Mesenchymal stem cell (in vitro differentiated cells and primary cell): Measurements from ENCODE around the gene ALKBH4.
A peak's percentile ranks its signal among the peaks of the same experiment; 100 is the strongest.

Source experiments
- DNase-seq: peaks from one replicate; pipeline ENCODE4 v3.0.0-alpha.2; 2013
- H2AFZ ChIP-seq: one replicate; pipeline ENCODE4 v1.6.1; 2013; ENCODE audit warnings: low read depth, mild to moderate bottlenecking, control low read depth, inconsistent platforms, low read length, moderate library complexity
- H2AK5ac ChIP-seq: 2 replicates; pipeline ENCODE4 v1.6.1; 2013; ENCODE audit warnings: low read length, moderate library complexity, mild to moderate bottlenecking, inconsistent platforms; ENCODE audit not compliant: severe bottlenecking
- H2BK120ac ChIP-seq: one replicate; pipeline ENCODE4 v1.6.1; 2013; ENCODE audit warnings: low read depth, mild to moderate bottlenecking, inconsistent platforms, low read length, moderate library complexity
- H2BK12ac ChIP-seq, 2 experiments: one replicate each; pipeline ENCODE4 v1.6.1; 2013; ENCODE audit warnings: inconsistent platforms in 2 of 2, low read length in 2 of 2, mild to moderate bottlenecking in 2 of 2, moderate library complexity in 2 of 2, control low read depth in 1 of 2
- H2BK15ac ChIP-seq: one replicate; pipeline ENCODE4 v1.6.1; 2013; ENCODE audit warnings: mild to moderate bottlenecking, low read depth, inconsistent platforms; ENCODE audit not compliant: poor library complexity, severe bottlenecking
- H2BK5ac ChIP-seq: 2 replicates; pipeline ENCODE4 v1.6.1; 2013; ENCODE audit warnings: low read depth, mild to moderate bottlenecking, low read length, control low read depth, inconsistent platforms; ENCODE audit not compliant: poor library complexity, severe bottlenecking
- H3K14ac ChIP-seq, 2 experiments: one replicate each; pipeline ENCODE4 v1.6.1; 2013; ENCODE audit warnings: inconsistent platforms in 2 of 2, low read length in 2 of 2, control low read depth in 1 of 2, mild to moderate bottlenecking in 1 of 2, moderate library complexity in 1 of 2
- H3K18ac ChIP-seq, 2 experiments: one replicate each; pipeline ENCODE4 v1.6.1; 2013; ENCODE audit warnings: inconsistent platforms in 2 of 2, low read length in 2 of 2, control low read depth in 1 of 2, low read depth in 1 of 2, mild to moderate bottlenecking in 1 of 2
- H3K23ac ChIP-seq, 2 experiments: one replicate each; pipeline ENCODE4 v1.6.1; 2013; ENCODE audit warnings: inconsistent platforms in 2 of 2, low read length in 2 of 2, mild to moderate bottlenecking in 2 of 2, moderate library complexity in 2 of 2, control low read depth in 1 of 2
- H3K27ac ChIP-seq: 2 replicates; pipeline ENCODE4 v1.5.1; 2013; ENCODE audit warnings: mild to moderate bottlenecking, moderate library complexity, low read length, control low read depth, inconsistent platforms; ENCODE audit not compliant: poor library complexity, severe bottlenecking
- H3K27me3 ChIP-seq, 2 experiments: 2 replicates each; pipeline versions ENCODE4 v1.6.1 to v1.7.0; 2013; ENCODE audit warnings: low read length in 2 of 2, mild to moderate bottlenecking in 2 of 2, moderate library complexity in 2 of 2, control low read depth in 1 of 2, inconsistent platforms in 1 of 2; ENCODE audit not compliant: control insufficient read depth in 1 of 2, insufficient read depth in 1 of 2
- H3K36me3 ChIP-seq, 2 experiments: 2 replicates each; pipeline versions ENCODE4 v1.6.1 to v1.7.0; 2013; ENCODE audit warnings: low read length in 2 of 2, control low read depth in 1 of 2, inconsistent platforms in 1 of 2, low read depth in 1 of 2, mild to moderate bottlenecking in 1 of 2; ENCODE audit not compliant: insufficient read depth in 2 of 2, control insufficient read depth in 1 of 2
- H3K4ac ChIP-seq, 2 experiments: one replicate each; pipeline ENCODE4 v1.6.1; 2013; ENCODE audit warnings: inconsistent platforms in 2 of 2, low read length in 2 of 2, mild to moderate bottlenecking in 2 of 2, moderate library complexity in 2 of 2, control low read depth in 1 of 2, low read depth in 1 of 2
- H3K4me1 ChIP-seq: 2 replicates; pipeline ENCODE4 v1.6.1; 2013; ENCODE audit warnings: low read depth, low read length, control low read depth; ENCODE audit not compliant: control insufficient read depth, insufficient read depth
- H3K4me2 ChIP-seq: 2 replicates; pipeline ENCODE4 v1.6.1; 2013; ENCODE audit warnings: low read length, mild to moderate bottlenecking, inconsistent platforms; ENCODE audit not compliant: poor library complexity, severe bottlenecking
- H3K4me3 ChIP-seq, 2 experiments: 2 replicates each; pipeline versions ENCODE4 v1.5.1 to v1.7.0; 2013; ENCODE audit warnings: low read length in 2 of 2, mild to moderate bottlenecking in 2 of 2, control low read depth in 1 of 2, low read depth in 1 of 2; ENCODE audit not compliant: insufficient read depth in 1 of 2
- H3K79me1 ChIP-seq: replicated peaks from 2 replicates; pipeline ENCODE4 v1.6.1; 2013; ENCODE audit warnings: mild to moderate bottlenecking, control low read depth, low read length, inconsistent platforms; ENCODE audit not compliant: poor library complexity, severe bottlenecking
- H3K9ac ChIP-seq: 2 replicates; pipeline ENCODE4 v1.7.0; 2013; ENCODE audit warnings: mild to moderate bottlenecking, low read length, moderate library complexity
- H3K9me3 ChIP-seq: 2 replicates; pipeline ENCODE4 v1.7.0; 2013; ENCODE audit warnings: mild to moderate bottlenecking, low read length; ENCODE audit not compliant: control insufficient read depth
- H4K8ac ChIP-seq: one replicate; pipeline ENCODE4 v1.6.1; 2013; ENCODE audit warnings: inconsistent platforms, mild to moderate bottlenecking, low read length, moderate library complexity
- H4K91ac ChIP-seq: one replicate; pipeline ENCODE4 v1.6.1; 2013; ENCODE audit warnings: mild to moderate bottlenecking, low read length, inconsistent platforms
- WGBS: methylation state at CpG from one replicate; pipeline ENCODE4 v1.1.7; 2013; ENCODE audit warnings: mixed read lengths; 5-methylcytosine and 5-hydroxymethylcytosine counted together

The ALKBH4 gene

GRCh38 chr7:102451371-102452054 is 13.2 kb downstream of the ALKBH4 start:
- 88% methylated on average over 23 of the region's 23 CpGs for WGBS
- Histone ChIP-seq H2BK120ac (no peak overlapping the region), H2AK5ac (no peak overlapping the region), H3K79me1 (no peaks in the 10 kb centered on the region), H3K27ac (no peak overlapping the region), H3K4ac (no peak overlapping the region), H3K14ac (no peak overlapping the region), H2BK5ac (no peak overlapping the region), H3K4me2 (no peak overlapping the region), H3K23ac (no peak overlapping the region), H4K8ac (no peak overlapping the region), H2AFZ (no peak overlapping the region), H3K4me3 (peak overlapping the region in 1 of 2 experiments; percentile 55), H3K27me3 (no peaks in the 10 kb centered on the region), H3K9me3 (no peaks in the 10 kb centered on the region), H3K18ac (no peak overlapping the region), H3K36me3 (peaks cover 18 to 26% of the 10 kb centered on the region in 2 experiments), H2BK12ac (no peak overlapping the region), H3K9ac (peak overlapping the region; percentile 48), H3K4me1 (peaks cover 16% of the 10 kb centered on the region), H4K91ac (peak overlapping the region; percentile 9), H2BK15ac (no peak overlapping the region)
- no peak for DNase-seq

DNA sequence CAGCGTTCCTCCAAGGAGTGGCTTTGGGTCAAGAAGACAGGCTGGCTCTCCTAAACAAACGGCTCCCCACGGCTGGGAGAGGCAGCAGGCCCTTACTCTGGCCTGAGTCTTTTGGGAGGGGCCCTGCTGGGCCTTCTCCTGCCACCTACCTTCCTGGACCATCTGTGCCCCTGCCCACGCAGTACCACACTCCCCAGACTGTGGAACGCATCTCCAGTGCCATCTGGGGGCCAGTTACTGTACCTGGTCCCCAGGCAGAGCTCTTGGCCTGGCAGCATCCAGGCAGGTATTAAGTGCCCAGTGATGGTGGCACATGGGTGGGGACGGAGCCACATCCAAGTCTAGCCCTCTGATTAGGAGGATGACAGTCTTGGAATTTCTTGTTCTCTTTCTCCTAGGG is 14.4 kb downstream of the ALKBH4 start:
- Histone ChIP-seq H3K4me3 (no peak overlapping the region), H4K8ac (no peak overlapping the region), H4K91ac (no peak overlapping the region), H3K9me3 (no peaks in the 10 kb centered on the region), H2BK120ac (no peak overlapping the region), H3K14ac (no peak overlapping the region), H3K18ac (no peak overlapping the region), H3K23ac (no peak overlapping the region), H2AFZ (no peak overlapping the region), H3K79me1 (no peaks in the 10 kb centered on the region), H3K27me3 (no peaks in the 10 kb centered on the region), H3K4me1 (peaks cover 19% of the 10 kb centered on the region), H2AK5ac (no peak overlapping the region), H3K4ac (no peak overlapping the region), H3K4me2 (no peak overlapping the region), H2BK5ac (no peak overlapping the region), H3K9ac (no peak overlapping the region), H2BK15ac (no peak overlapping the region), H2BK12ac (no peak overlapping the region), H3K36me3 (peaks cover 17 to 25% of the 10 kb centered on the region in 2 experiments), H3K27ac (no peak overlapping the region)
- no peak for DNase-seq
- WGBS = 94% methylated on average over 6 of the region's 6 CpGs

GRCh38 chr7:102449136-102449535 is 15.5 kb downstream of the ALKBH4 start:
- Histone ChIP-seq H3K4me3 (no peak overlapping the region), H4K91ac (no peak overlapping the region), H2BK120ac (no peak overlapping the region), H2AFZ (no peak overlapping the region), H3K27ac (no peak overlapping the region), H3K18ac (no peak overlapping the region), H4K8ac (no peak overlapping the region), H3K23ac (no peak overlapping the region), H3K36me3 (peaks cover 20 to 28% of the 10 kb centered on the region in 2 experiments), H3K4ac (no peak overlapping the region), H3K27me3 (no peaks in the 10 kb centered on the region), H3K9ac (no peak overlapping the region), H3K4me2 (no peak overlapping the region), H2BK12ac (no peak overlapping the region), H3K79me1 (peaks cover 3% of the 10 kb centered on the region), H3K4me1 (peaks cover 19% of the 10 kb centered on the region), H3K9me3 (no peaks in the 10 kb centered on the region), H2BK5ac (no peak overlapping the region), H2AK5ac (no peak overlapping the region), H2BK15ac (no peak overlapping the region), H3K14ac (no peak overlapping the region)
- DNase-seq = no peak
- 98% methylated on average over 15 of the region's 15 CpGs for WGBS

GRCh38 chr7:102447311-102447710 is 17.4 kb downstream of the ALKBH4 start:
- Histone ChIP-seq H3K27me3 (no peaks in the 10 kb centered on the region), H2BK12ac (no peak overlapping the region), H3K27ac (no peak overlapping the region), H3K14ac (no peak overlapping the region), H2AK5ac (no peak overlapping the region), H3K79me1 (peaks cover 3% of the 10 kb centered on the region), H3K4me2 (no peak overlapping the region), H2BK15ac (no peak overlapping the region), H2AFZ (no peak overlapping the region), H3K23ac (no peak overlapping the region), H3K9me3 (no peaks in the 10 kb centered on the region), H2BK120ac (no peak overlapping the region), H3K9ac (no peak overlapping the region), H2BK5ac (no peak overlapping the region), H3K18ac (no peak overlapping the region), H3K4me1 (peaks cover 19% of the 10 kb centered on the region), H4K91ac (no peak overlapping the region), H3K4me3 (no peak overlapping the region), H3K36me3 (peaks cover 20 to 30% of the 10 kb centered on the region in 2 experiments), H3K4ac (no peak overlapping the region), H4K8ac (no peak overlapping the region)
- 98% methylated on average over 14 of the region's 14 CpGs for WGBS
- DNase-seq = no peak
